H9 (cell line): ENCODE data around the gene SEMA3A. TPM values are rescaled to one million over a fixed set of nuclear protein-coding genes. Genes with fewer than 3 reads are reported as not detected.

Experiments
- DNase-seq: peaks from one replicate; pipeline ENCODE4 v3.0.0-alpha.2; 2017
- H2AFZ ChIP-seq: one replicate; pipeline ENCODE4 v1.6.1; 2013; ENCODE audit warnings: mild to moderate bottlenecking, low read length, control low read depth, moderate library complexity
- H2AK5ac ChIP-seq: 2 replicates; pipeline ENCODE4 v1.6.1; 2013; ENCODE audit warnings: low read length, control low read depth, mixed read lengths; ENCODE audit not compliant: insufficient read length
- H2BK120ac ChIP-seq: one replicate; pipeline ENCODE4 v1.6.1; 2013; ENCODE audit warnings: low read depth, mild to moderate bottlenecking, low read length, control low read depth, inconsistent platforms; ENCODE audit not compliant: poor library complexity, severe bottlenecking
- H2BK12ac ChIP-seq: 2 replicates; pipeline ENCODE4 v1.6.1; 2013; ENCODE audit warnings: low read length, control low read depth, mixed read lengths, low read depth; ENCODE audit not compliant: insufficient read length
- H2BK15ac ChIP-seq: 2 replicates; pipeline ENCODE4 v1.6.1; 2013; ENCODE audit warnings: low read depth, low read length, control low read depth
- H2BK20ac ChIP-seq: one replicate; pipeline ENCODE4 v1.6.1; 2013; ENCODE audit warnings: low read depth, mild to moderate bottlenecking, low read length, control low read depth, inconsistent platforms; ENCODE audit not compliant: poor library complexity, severe bottlenecking
- H2BK5ac ChIP-seq: 2 replicates; pipeline ENCODE4 v1.6.1; 2013; ENCODE audit warnings: low read length, control low read depth, mixed read lengths; ENCODE audit not compliant: insufficient read length
- H3K14ac ChIP-seq: 2 replicates; pipeline ENCODE4 v1.6.1; 2013; ENCODE audit warnings: low read length, control low read depth; ENCODE audit not compliant: insufficient read depth
- H3K18ac ChIP-seq: 2 replicates; pipeline ENCODE4 v1.6.1; 2013; ENCODE audit warnings: low read depth, mild to moderate bottlenecking, mixed read lengths, low read length, control low read depth; ENCODE audit not compliant: insufficient read length
- H3K23ac ChIP-seq: 2 replicates; pipeline ENCODE4 v1.6.1; 2013; ENCODE audit warnings: low read length, control low read depth, mixed read lengths, low read depth; ENCODE audit not compliant: insufficient read length
- H3K23me2 ChIP-seq: 2 replicates; pipeline ENCODE4 v1.6.1; 2013; ENCODE audit warnings: low read depth, mild to moderate bottlenecking, mixed read lengths, low read length, control low read depth; ENCODE audit not compliant: insufficient read length, poor library complexity, severe bottlenecking
- H3K27ac ChIP-seq: 2 replicates; pipeline ENCODE4 v1.5.1; 2013; ENCODE audit warnings: low read length, control low read depth, mixed read lengths, low read depth; ENCODE audit not compliant: insufficient read length
- H3K27me3 ChIP-seq: 2 replicates; pipeline ENCODE4 v1.6.1; 2013; ENCODE audit warnings: low read length, control low read depth, inconsistent platforms; ENCODE audit not compliant: insufficient read depth
- H3K4ac ChIP-seq: 2 replicates; pipeline ENCODE4 v1.6.1; 2013; ENCODE audit warnings: low read depth, mild to moderate bottlenecking, control low read depth, inconsistent platforms, low read length, moderate library complexity
- H3K4me1 ChIP-seq: 2 replicates; pipeline ENCODE4 v1.6.1; 2013; ENCODE audit warnings: low read length, control low read depth, inconsistent platforms; ENCODE audit not compliant: insufficient read depth
- H3K4me2 ChIP-seq: 2 replicates; pipeline ENCODE4 v1.6.1; 2013; ENCODE audit warnings: low read length, control low read depth, mixed read lengths; ENCODE audit not compliant: insufficient read length, insufficient read depth
- H3K56ac ChIP-seq: 2 replicates; pipeline ENCODE4 v1.6.1; 2013; ENCODE audit warnings: low read depth, mild to moderate bottlenecking, mixed read lengths, low read length, control low read depth; ENCODE audit not compliant: insufficient read length
- H3K79me1 ChIP-seq: 2 replicates; pipeline ENCODE4 v1.6.1; 2013; ENCODE audit warnings: low read depth, mild to moderate bottlenecking, moderate library complexity, low read length, control low read depth, inconsistent platforms; ENCODE audit not compliant: insufficient read depth, poor library complexity, severe bottlenecking
- H3K79me2 ChIP-seq: 2 replicates; pipeline ENCODE4 v1.6.1; 2013; ENCODE audit warnings: low read length, control low read depth, inconsistent platforms; ENCODE audit not compliant: insufficient read depth
- H3K9ac ChIP-seq: 2 replicates; pipeline ENCODE4 v1.6.1; 2013; ENCODE audit warnings: low read length, control low read depth, mixed read lengths; ENCODE audit not compliant: insufficient read length; ENCODE audit errors: extremely low read depth
- H3K9me3 ChIP-seq: one replicate; pipeline ENCODE4 v1.6.1; 2013; ENCODE audit warnings: low read depth, low read length, inconsistent platforms; ENCODE audit not compliant: control insufficient read depth
- H3T11ph ChIP-seq: one replicate; pipeline ENCODE4 v1.6.1; 2013; ENCODE audit warnings: mild to moderate bottlenecking, low read length, control low read depth, inconsistent platforms
- H4K20me1 ChIP-seq: one replicate; pipeline ENCODE4 v1.6.1; 2013; ENCODE audit not compliant: control insufficient read depth, insufficient read length, insufficient read depth
- H4K5ac ChIP-seq: 2 replicates; pipeline ENCODE4 v1.6.1; 2013; ENCODE audit warnings: low read depth, mild to moderate bottlenecking, mixed read lengths, low read length, control low read depth; ENCODE audit not compliant: insufficient read length
- H4K8ac ChIP-seq: replicated peaks from 2 replicates; pipeline ENCODE4 v1.6.1; 2013; ENCODE audit warnings: low read length, control low read depth, mixed read lengths, low read depth; ENCODE audit not compliant: insufficient read length
- H4K91ac ChIP-seq: 2 replicates; pipeline ENCODE4 v1.6.1; 2013; ENCODE audit warnings: low read depth, mild to moderate bottlenecking, moderate library complexity, mixed read lengths, low read length, control low read depth; ENCODE audit not compliant: insufficient read length
- H3K27ac Mint-ChIP-seq, 3 experiments: 2 replicates in 2 of 3; 3 replicates in 1 of 3; pipeline ENCODE4 v1.8.0; 2020 to 2021; ENCODE audit warnings: mixed read lengths in 3 of 3, mild to moderate bottlenecking in 1 of 3, moderate library complexity in 1 of 3
- H3K27me3 Mint-ChIP-seq: 2 replicates; pipeline ENCODE4 v1.8.0; 2021; ENCODE audit warnings: low read depth, mild to moderate bottlenecking, moderate library complexity, mixed read lengths
- H3K36me3 Mint-ChIP-seq, 3 experiments: 2 replicates in 2 of 3; 3 replicates in 1 of 3; pipeline ENCODE4 v1.8.0; 2020 to 2021; ENCODE audit warnings: low read depth in 3 of 3, mixed read lengths in 3 of 3; ENCODE audit not compliant: insufficient read depth in 1 of 3
- H3K4me1 Mint-ChIP-seq, 2 experiments: 2 replicates each; pipeline ENCODE4 v1.8.0; 2020; ENCODE audit warnings: mixed read lengths in 2 of 2
- H3K4me3 Mint-ChIP-seq, 2 experiments: 2 replicates in 1 of 2; 3 replicates in 1 of 2; pipeline ENCODE4 v1.8.0; 2020 to 2021; ENCODE audit warnings: mild to moderate bottlenecking in 2 of 2, mixed read lengths in 2 of 2, moderate library complexity in 1 of 2
- H3K9me3 Mint-ChIP-seq, 2 experiments: 2 replicates in 1 of 2; 3 replicates in 1 of 2; pipeline ENCODE4 v1.8.0; 2020; ENCODE audit warnings: mild to moderate bottlenecking in 2 of 2, mixed read lengths in 2 of 2, moderate library complexity in 1 of 2
- CTCF ChIP-seq: fragments of 200-600 bp; sonication (generic); conservative IDR thresholded peaks from 3 replicates; pipeline ENCODE4 v1.8.0; 2021; ENCODE audit warnings: antibody characterized with exemption, mild to moderate bottlenecking
- WGBS: extraction: QIAGEN DNeasy Blood & Tissue Kit; methylation state at CpG from one replicate; pipeline ENCODE4 v1.1.7; 2013; ENCODE audit warnings: missing lambda C conversion rate, low lambda C conversion rate, mixed read lengths; ENCODE audit not compliant: insufficient read length; ENCODE audit errors: extremely low coverage; 5-methylcytosine and 5-hydroxymethylcytosine counted together
- total RNA-seq: library from RNA; stranded (reverse); gene quantifications from 2 replicates; pipeline ENCODE4 v1.2.1, GENCODE V29; 2021

Gene SEMA3A
- total RNA-seq, 1 experiment from 2014 or later = 60.0 TPM

GRCh38 chr7:84092207-84092606, 102.4 kb downstream of the SEMA3A start:
- Histone ChIP-seq H3K23ac (no peak overlapping the region), H3K9ac (no peak overlapping the region), H2BK5ac (no peak overlapping the region), H3K79me2 (no peaks in the 10 kb centered on the region), H2AFZ (no peak overlapping the region), H2BK15ac (no peak overlapping the region), H3K18ac (no peak overlapping the region), H2AK5ac (no peak overlapping the region), H2BK20ac (no peak overlapping the region), H3K56ac (no peak overlapping the region), H4K8ac (no peak overlapping the region), H3K4ac (no peak overlapping the region), H3K9me3 (no peaks in the 10 kb centered on the region), H3K4me1 (no peaks in the 10 kb centered on the region), H3K14ac (no peak overlapping the region), H3K23me2 (no peaks in the 10 kb centered on the region), H4K20me1 (no peaks in the 10 kb centered on the region), H3T11ph (peak overlapping the region; percentile 8), H3K4me2 (no peak overlapping the region), H2BK12ac (no peak overlapping the region), H4K5ac (no peak overlapping the region), H3K27ac (no peak overlapping the region), H3K79me1 (no peaks in the 10 kb centered on the region), H2BK120ac (no peak overlapping the region), H3K27me3 (no peaks in the 10 kb centered on the region), H4K91ac (no peak overlapping the region)
- DNase-seq = no peak
- WGBS = no CpG with 5 or more reads among the region's 5 CpGs
- no peaks in the 10 kb centered on the region for H3K9me3 Mint-ChIP-seq
- H3K36me3 Mint-ChIP-seq = no peaks in the 10 kb centered on the region; a peak in 2 of 7 replicates
- peaks cover 21 to 24% of the 10 kb centered on the region in 2 experiments for H3K4me1 Mint-ChIP-seq
- H3K27me3 Mint-ChIP-seq = no peaks in the 10 kb centered on the region; the same call in none of the 2 replicates
- H3K4me3 Mint-ChIP-seq = no peak overlapping the region
- no peak for TF ChIP-seq CTCF
- peak overlapping the region in 2 of 3 experiments; percentile 7 to 9; a peak in 4 of 7 replicates for H3K27ac Mint-ChIP-seq
